Activated CD8-positive, alpha-beta memory T cell treated with anti-CD3 and anti-CD28 coated beads, Interleukin-2, amount 10 ng/mL, durations not matched to agents 7 days and 5 days (primary cell): ENCODE data around the gene IDI2. TPM values are rescaled to one million over a fixed set of nuclear protein-coding genes. Genes with fewer than 3 reads are reported as not detected.
"Not testable (repeated sequence)": the region's sequence is repeated elsewhere in the genome, so short reads cannot be mapped to it uniquely, and the experiment has no call there.

Experiments used
- ATAC-seq: fragments of 150-1000 bp; cut with Tn5 transposase; one replicate; pipeline ENCODE4 v1.10.0; 2021; ENCODE audit warnings: moderate library complexity
- CTCF ChIA-PET: fragments of 350-600 bp; sonication (Branson Sonifier 250); formaldehyde crosslinking; loops from one replicate; lab custom pipeline; 2021; ENCODE audit warnings: antibody characterized with exemption; lab: Charles Lee
- DNase-seq: peaks from one replicate; pipeline ENCODE4 v3.0.0-alpha.2; 2020
- H3K27ac Mint-ChIP-seq: one replicate; pipeline ENCODE4 v1.8.0; 2021; ENCODE audit warnings: mild to moderate bottlenecking, mixed read lengths
- H3K27me3 Mint-ChIP-seq: one replicate; pipeline ENCODE4 v1.8.0; 2021; ENCODE audit warnings: mixed read lengths
- H3K36me3 Mint-ChIP-seq: one replicate; pipeline ENCODE4 v1.8.0; 2021; ENCODE audit warnings: mild to moderate bottlenecking, mixed read lengths
- H3K4me1 Mint-ChIP-seq: one replicate; pipeline ENCODE4 v1.8.0; 2021; ENCODE audit warnings: mixed read lengths
- H3K4me3 Mint-ChIP-seq: one replicate; pipeline ENCODE4 v1.8.0; 2021; ENCODE audit warnings: mild to moderate bottlenecking, moderate library complexity, mixed read lengths
- H3K9me3 Mint-ChIP-seq: one replicate; pipeline ENCODE4 v1.8.0; 2022; ENCODE audit warnings: low read depth, mixed read lengths
- total RNA-seq, 2 experiments: library from RNA; stranded (reverse); gene quantifications; one replicate each; pipeline ENCODE4 v1.2.3, GENCODE V29; 2021

IDI2 gene
- total RNA-seq = not detected

- no peaks in the 10 kb centered on the region for H3K9me3 Mint-ChIP-seq
- no peak within 1 kb of the TSS for H3K4me3 Mint-ChIP-seq
- no peak within 1 kb of the TSS for H3K27ac Mint-ChIP-seq
- DNase-seq = no peak
- CTCF ChIA-PET = interaction anchor here (0.6 to 1.3 kb wide), 3 partner anchors 16 to 23 kb away, joined by 3 to 4 read pairs (median 3); partner anchors contain the start of gene IDI1
- H3K36me3 Mint-ChIP-seq = peaks cover 7% of the 10 kb centered on the region
- no peaks in the 10 kb centered on the region for H3K27me3 Mint-ChIP-seq
- no peaks in the 10 kb centered on the region for H3K4me1 Mint-ChIP-seq
- ATAC-seq = no peak
Measured at GRCh38 chr10:1025683-1026082, at the start of gene IDI2. Gene IDI2 (minus strand): TSS chr10:1025859. CDS start chr10:1024723, 1,136 bp downstream.

- Mint-ChIP-seq H3K27me3 (no peaks in the 10 kb centered on the region), H3K4me3 (no peak overlapping the region), H3K9me3 (no peaks in the 10 kb centered on the region), H3K27ac (no peak overlapping the region), H3K4me1 (peaks cover 2% of the 10 kb centered on the region), H3K36me3 (peaks cover 27% of the 10 kb centered on the region)
- ATAC-seq (no peak), DNase-seq (no peak)
- CTCF ChIA-PET = interaction anchor here (1.3 to 1.6 kb wide), 2 partner anchors 17 to 46 kb away, joined by 3 read pairs; no protein-coding TSS in a partner anchor
Measured at GRCh38 chr10:1074748-1075308, 49.2 kb upstream of the IDI2 start.

GRCh38 chr10:1074052-1074747 lies 48.5 kb upstream of the IDI2 start:
- no peak overlapping the region for H3K27ac Mint-ChIP-seq
- no peaks in the 10 kb centered on the region for H3K9me3 Mint-ChIP-seq
- H3K4me3 Mint-ChIP-seq = no peak overlapping the region
- no peak for ATAC-seq
- peaks cover 8% of the 10 kb centered on the region for H3K4me1 Mint-ChIP-seq
- no peak for DNase-seq
- H3K36me3 Mint-ChIP-seq = peaks cover 23% of the 10 kb centered on the region
- CTCF ChIA-PET = interaction anchor here (1.3 to 1.6 kb wide), 3 partner anchors 17 to 45 kb away, joined by 3 read pairs; no protein-coding TSS in a partner anchor
- H3K27me3 Mint-ChIP-seq = no peaks in the 10 kb centered on the region

- peaks cover 31% of the 10 kb centered on the region for H3K4me1 Mint-ChIP-seq
- ATAC-seq (no peak), DNase-seq (no peak)
- H3K36me3 Mint-ChIP-seq = peaks cover 20% of the 10 kb centered on the region
- no peak overlapping the region for H3K27ac Mint-ChIP-seq
- CTCF ChIA-PET = no interaction called here
- no peak overlapping the region for H3K4me3 Mint-ChIP-seq
- no peaks in the 10 kb centered on the region for H3K27me3 Mint-ChIP-seq
- no peaks in the 10 kb centered on the region for H3K9me3 Mint-ChIP-seq
Measured at GRCh38 chr10:1070919-1071318, 45.3 kb upstream of the IDI2 start.

GRCh38 chr10:1068380-1069361 lies 43.0 kb upstream of the IDI2 start:
- Mint-ChIP-seq H3K4me3 (no peak overlapping the region), H3K27ac (no peak overlapping the region), H3K27me3 (no peaks in the 10 kb centered on the region), H3K4me1 (peaks cover 42% of the 10 kb centered on the region), H3K36me3 (peaks cover 28% of the 10 kb centered on the region), H3K9me3 (no peaks in the 10 kb centered on the region)
- CTCF ChIA-PET = no interaction called here
- ATAC-seq = peak; percentile 23
- no peak for DNase-seq

- H3K27ac Mint-ChIP-seq, DNase-seq, ATAC-seq, H3K9me3 Mint-ChIP-seq, H3K4me3 Mint-ChIP-seq, H3K27me3 Mint-ChIP-seq, CTCF ChIA-PET: not testable (repeated sequence)
- peaks cover 62% of the 10 kb centered on the region for H3K4me1 Mint-ChIP-seq
- H3K36me3 Mint-ChIP-seq = peaks cover 22% of the 10 kb centered on the region
Measured at GRCh38 chr10:1066734-1067133, 41.1 kb upstream of the IDI2 start.

- Mint-ChIP-seq H3K4me1 (peaks cover 78% of the 10 kb centered on the region), H3K36me3 (peaks cover 21% of the 10 kb centered on the region), H3K4me3 (no peak overlapping the region), H3K9me3 (no peaks in the 10 kb centered on the region), H3K27ac (no peak overlapping the region), H3K27me3 (no peaks in the 10 kb centered on the region)
- ATAC-seq (no peak), DNase-seq (no peak)
- CTCF ChIA-PET = no interaction called here
Measured at GRCh38 chr10:1064964-1065247, 39.2 kb upstream of the IDI2 start.

- Mint-ChIP-seq H3K4me3 (peak overlapping the region; percentile 11), H3K27ac (peak overlapping the region; percentile 69), H3K9me3 (no peaks in the 10 kb centered on the region), H3K4me1 (peaks cover 75% of the 10 kb centered on the region), H3K36me3 (peaks cover 22% of the 10 kb centered on the region), H3K27me3 (no peaks in the 10 kb centered on the region)
- ATAC-seq (peak; percentile 78), DNase-seq (peak; percentile 55)
- CTCF ChIA-PET = no interaction called here
Measured at GRCh38 chr10:1063232-1063865, 37.7 kb upstream of the IDI2 start.

GRCh38 chr10:1061930-1062774 lies 36.5 kb upstream of the IDI2 start:
- peaks cover 23% of the 10 kb centered on the region for H3K36me3 Mint-ChIP-seq
- peaks cover 77% of the 10 kb centered on the region for H3K4me1 Mint-ChIP-seq
- H3K4me3 Mint-ChIP-seq = peak overlapping the region; percentile 11
- no peak for DNase-seq
- H3K9me3 Mint-ChIP-seq = no peaks in the 10 kb centered on the region
- H3K27me3 Mint-ChIP-seq = no peaks in the 10 kb centered on the region
- peak overlapping the region; percentile 69 for H3K27ac Mint-ChIP-seq
- no peak for ATAC-seq
- CTCF ChIA-PET = no interaction called here

GRCh38 chr10:1059902-1060301 lies 34.2 kb upstream of the IDI2 start:
- DNase-seq (no peak), ATAC-seq (no peak)
- no peak overlapping the region for H3K4me3 Mint-ChIP-seq
- no peaks in the 10 kb centered on the region for H3K27me3 Mint-ChIP-seq
- H3K27ac Mint-ChIP-seq = peak overlapping the region; percentile 50
- no peaks in the 10 kb centered on the region for H3K9me3 Mint-ChIP-seq
- H3K4me1 Mint-ChIP-seq = peaks cover 77% of the 10 kb centered on the region
- peaks cover 20% of the 10 kb centered on the region for H3K36me3 Mint-ChIP-seq
- CTCF ChIA-PET = interaction anchor here (1.4 kb wide), 1 partner anchor 20 kb away, joined by 3 read pairs; no protein-coding TSS in a partner anchor

- no peaks in the 10 kb centered on the region for H3K27me3 Mint-ChIP-seq
- DNase-seq (no peak), ATAC-seq (no peak)
- H3K9me3 Mint-ChIP-seq = no peaks in the 10 kb centered on the region
- H3K27ac Mint-ChIP-seq = peak overlapping the region; percentile 95
- peaks cover 24% of the 10 kb centered on the region for H3K36me3 Mint-ChIP-seq
- H3K4me1 Mint-ChIP-seq = peaks cover 80% of the 10 kb centered on the region
- CTCF ChIA-PET = interaction anchor here (0.9 kb wide), 1 partner anchor 15 kb away, joined by 3 read pairs; no protein-coding TSS in a partner anchor
- peak overlapping the region; percentile 100 for H3K4me3 Mint-ChIP-seq
Measured at GRCh38 chr10:1058017-1058416, 32.4 kb upstream of the IDI2 start.

GRCh38 chr10:1057106-1057657 lies 31.5 kb upstream of the IDI2 start:
- Mint-ChIP-seq H3K36me3 (peaks cover 32% of the 10 kb centered on the region), H3K27ac (peak overlapping the region; percentile 95), H3K9me3 (no peaks in the 10 kb centered on the region), H3K4me1 (peaks cover 80% of the 10 kb centered on the region), H3K4me3 (peak overlapping the region; percentile 100), H3K27me3 (no peaks in the 10 kb centered on the region)
- DNase-seq (no peak), ATAC-seq (no peak)
- CTCF ChIA-PET = interaction anchor here (0.8 to 0.9 kb wide), 2 partner anchors 16 to 18 kb away, joined by 3 read pairs; no protein-coding TSS in a partner anchor
